GM15510 (cell line): Measurements from ENCODE around the gene NTM.

Source experiments
- POLR2A ChIP-seq: IDR thresholded peaks from 3 replicates; pipeline ENCODE4 v1.6.1; 2011; ENCODE audit warnings: borderline replicate concordance; ENCODE audit not compliant: insufficient read length; ENCODE audit errors: extremely low read depth

Gene NTM

GRCh38 chr11:131666617-131667016 is 296.2 kb downstream of the NTM start:
- TF ChIP-seq POLR2A = no peak

- TF ChIP-seq POLR2A = no peak
Measured at GRCh38 chr11:131667566-131667965, 297.2 kb downstream of the NTM start.

- TF ChIP-seq POLR2A = no peak
Measured at GRCh38 chr11:131668500-131669400, 298.3 kb downstream of the NTM start.

GRCh38 chr11:131669401-131669780 is 299.0 kb downstream of the NTM start:
- no peak for TF ChIP-seq POLR2A

- no peak for TF ChIP-seq POLR2A
Measured at GRCh38 chr11:131670876-131671275, 300.5 kb downstream of the NTM start.

- no peak for TF ChIP-seq POLR2A
Measured at GRCh38 chr11:131671320-131671719, 300.9 kb downstream of the NTM start.

- TF ChIP-seq POLR2A = no peak
Measured at GRCh38 chr11:131671734-131672133, 301.3 kb downstream of the NTM start.

- no peak for TF ChIP-seq POLR2A
Measured at GRCh38 chr11:131672191-131672590, 301.8 kb downstream of the NTM start.

- TF ChIP-seq POLR2A = no peak
Measured at GRCh38 chr11:131674051-131674755, 303.8 kb downstream of the NTM start.

- TF ChIP-seq POLR2A = no peak
Measured at GRCh38 chr11:131675121-131675888, 304.9 kb downstream of the NTM start.

- no peak for TF ChIP-seq POLR2A
Measured at GRCh38 chr11:131677828-131678470, 307.5 kb downstream of the NTM start.

- TF ChIP-seq POLR2A = no peak
Measured at GRCh38 chr11:131678658-131679340, 308.4 kb downstream of the NTM start.

- no peak for TF ChIP-seq POLR2A
Measured at GRCh38 chr11:131681920-131682319, 311.5 kb downstream of the NTM start.

- TF ChIP-seq POLR2A = no peak
Measured at GRCh38 chr11:131682373-131683015, 312.1 kb downstream of the NTM start.

GRCh38 chr11:131683131-131683530 is 312.7 kb downstream of the NTM start:
- TF ChIP-seq POLR2A = no peak

GRCh38 chr11:131683666-131684065 is 313.3 kb downstream of the NTM start:
- TF ChIP-seq POLR2A = no peak
